ENCODE results near the gene ASB1. TPM values are rescaled to one million over a fixed set of nuclear protein-coding genes. Genes with fewer than 3 reads are reported as not detected.

ASB1 gene
- total RNA-seq, 1 experiment from 2014 or later: 28.9 TPM

DNA sequence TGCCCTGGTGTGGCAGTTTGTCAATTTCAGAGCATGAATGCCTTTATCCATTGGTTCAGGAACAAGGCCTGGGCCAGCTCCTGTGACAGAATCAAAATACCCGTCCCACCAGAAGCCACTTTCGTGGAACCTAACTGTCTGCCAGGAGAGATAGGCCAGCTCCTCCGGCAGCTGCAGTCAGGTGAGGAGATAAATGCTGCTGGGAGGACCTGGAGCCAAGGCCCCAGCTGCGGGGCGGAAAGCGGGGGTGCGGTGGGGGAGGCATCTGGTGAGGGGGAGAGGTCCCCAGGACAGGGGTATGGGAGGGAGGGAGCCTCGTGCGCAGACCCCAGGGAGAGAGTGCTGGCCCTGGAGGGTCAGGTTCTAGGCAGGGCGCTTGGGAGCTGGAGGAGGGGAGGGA, 4.4 kb upstream of the ASB1 start:
- DNase-seq (no peak), ATAC-seq (no peak)
- Histone ChIP-seq H3F3A (ENCODE audit: low read length, unreplicated experiment) (no peaks in the 10 kb centered on the region), H3K27ac (ENCODE audit: low read length) (no peak overlapping the region), H3K9ac (ENCODE audit: low read length) (no peak overlapping the region), H4K20me1 (ENCODE audit: low read length) (no peaks in the 10 kb centered on the region), H3K9me3 (ENCODE audit: low read length) (no peaks in the 10 kb centered on the region), H3K9me2 (replicated peaks; ENCODE audit: low read length) (no peaks in the 10 kb centered on the region), H3K4me1 (ENCODE audit: insufficient read depth, low read length) (peaks cover 4% of the 10 kb centered on the region; the same call in 1 of the 2 replicates), H3K4me3 (ENCODE audit: low read length) (no peak overlapping the region), H3K4me2 (ENCODE audit: low read length) (no peak overlapping the region), H2AFZ (ENCODE audit: low read length) (no peak overlapping the region), H3K27me3 (ENCODE audit: low read length) (no peaks in the 10 kb centered on the region), H3K36me3 (ENCODE audit: low read depth, low read length) (no peaks in the 10 kb centered on the region), H3K79me2 (ENCODE audit: low read length) (peaks cover 3% of the 10 kb centered on the region)
- POLR2A ChIA-PET (ENCODE audit: unreplicated experiment): interaction anchor here (0.8 kb wide), 1 partner anchor 769 kb away, joined by 56 read pairs; no protein-coding TSS in a partner anchor
- intact Hi-C loops (cut with micrococcal nuclease): no loop called here
- BruUV-seq (replicated peaks): no TSS peak
- CTCF ChIA-PET: no interaction called here
- TF ChIP-seq EZH2phosphoT487 (IDR thresholded peaks at IDR 0.05; ENCODE audit: borderline replicate concordance, low read length) (no peak), CTCF (conservative IDR thresholded peaks at IDR 0.05; ENCODE audit: low read depth, low read length) (no peak), EZH2 (IDR thresholded peaks at IDR 0.05; ENCODE audit: low read length, unreplicated experiment) (no peak)

- no peaks in the 10 kb centered on the region for H3K36me3 ChIP-seq (ENCODE audit: low read depth, low read length)
- no peaks in the 10 kb centered on the region for H3K27me3 ChIP-seq (ENCODE audit: low read length)
- H2AFZ ChIP-seq (ENCODE audit: low read length): no peak overlapping the region
- POLR2A ChIA-PET (ENCODE audit: unreplicated experiment): no interaction called here
- no peak overlapping the region for H3K9ac ChIP-seq (ENCODE audit: low read length)
- H3K79me2 ChIP-seq (ENCODE audit: low read length): peaks cover 10% of the 10 kb centered on the region
- no TSS peak for BruUV-seq (replicated peaks)
- no peaks in the 10 kb centered on the region for H3F3A ChIP-seq (ENCODE audit: low read length, unreplicated experiment)
- no peaks in the 10 kb centered on the region for H4K20me1 ChIP-seq (ENCODE audit: low read length)
- intact Hi-C loops (cut with micrococcal nuclease): no loop called here
- H3K9me2 ChIP-seq (replicated peaks; ENCODE audit: low read length): no peaks in the 10 kb centered on the region
- CTCF ChIA-PET: no interaction called here
- no peak overlapping the region for H3K4me3 ChIP-seq (ENCODE audit: low read length)
- no peak for TF ChIP-seq EZH2phosphoT487 (IDR thresholded peaks at IDR 0.05; ENCODE audit: borderline replicate concordance, low read length)
- TF ChIP-seq EZH2 (IDR thresholded peaks at IDR 0.05; ENCODE audit: low read length, unreplicated experiment): no peak
- TF ChIP-seq CTCF (conservative IDR thresholded peaks at IDR 0.05; ENCODE audit: low read depth, low read length): no peak
- no peak overlapping the region for H3K4me2 ChIP-seq (ENCODE audit: low read length)
- H3K4me1 ChIP-seq (ENCODE audit: insufficient read depth, low read length): peaks cover 6% of the 10 kb centered on the region
- no peaks in the 10 kb centered on the region for H3K9me3 ChIP-seq (ENCODE audit: low read length)
- no peak for ATAC-seq
- DNase-seq: no peak
- no peak overlapping the region for H3K27ac ChIP-seq (ENCODE audit: low read length)
Measured at GRCh38 chr2:238422940-238423339, 3.8 kb upstream of the ASB1 start.

GRCh38 chr2:238423561-238424312, 3.0 kb upstream of the ASB1 start:
- H3K4me1 ChIP-seq (ENCODE audit: insufficient read depth, low read length): peaks cover 14% of the 10 kb centered on the region
- no peak for TF ChIP-seq EZH2 (IDR thresholded peaks at IDR 0.05; ENCODE audit: low read length, unreplicated experiment)
- TF ChIP-seq CTCF (conservative IDR thresholded peaks at IDR 0.05; ENCODE audit: low read depth, low read length): no peak
- no peak for TF ChIP-seq EZH2phosphoT487 (IDR thresholded peaks at IDR 0.05; ENCODE audit: borderline replicate concordance, low read length)
- H3K4me3 ChIP-seq (ENCODE audit: low read length): no peak overlapping the region
- ChIA-PET CTCF (no interaction called here), POLR2A (ENCODE audit: unreplicated experiment) (interaction anchor here (0.5 kb wide), 1 partner anchor 40 kb away, joined by 4 read pairs; no protein-coding TSS in a partner anchor)
- intact Hi-C loops (cut with micrococcal nuclease): no loop called here
- no peaks in the 10 kb centered on the region for H3K27me3 ChIP-seq (ENCODE audit: low read length)
- BruUV-seq (replicated peaks): no TSS peak
- DNase-seq (peak; percentile 39), ATAC-seq (peak; percentile 5; the same call in 1 of the 2 replicates)
- no peaks in the 10 kb centered on the region for H4K20me1 ChIP-seq (ENCODE audit: low read length)
- no peak overlapping the region for H3K9ac ChIP-seq (ENCODE audit: low read length)
- no peak overlapping the region for H2AFZ ChIP-seq (ENCODE audit: low read length)
- H3K9me3 ChIP-seq (ENCODE audit: low read length): no peaks in the 10 kb centered on the region
- H3F3A ChIP-seq (ENCODE audit: low read length, unreplicated experiment): no peaks in the 10 kb centered on the region
- no peaks in the 10 kb centered on the region for H3K36me3 ChIP-seq (ENCODE audit: low read depth, low read length)
- H3K79me2 ChIP-seq (ENCODE audit: low read length): peaks cover 18% of the 10 kb centered on the region
- no peak overlapping the region for H3K27ac ChIP-seq (ENCODE audit: low read length)
- no peak overlapping the region for H3K4me2 ChIP-seq (ENCODE audit: low read length)
- H3K9me2 ChIP-seq (replicated peaks; ENCODE audit: low read length): no peaks in the 10 kb centered on the region
